Ovary (tissue), 10 donors: ENCODE results near the gene ALDOA. TPM values are rescaled to one million over a fixed set of nuclear protein-coding genes. Genes with fewer than 3 reads are reported as not detected.
A peak's percentile ranks its signal among the peaks of the same experiment; 100 is the strongest.
"Not testable (repeated sequence)": the region's sequence is repeated elsewhere in the genome, so short reads cannot be mapped to it uniquely, and the experiment has no call there.

Experiments used
- DNase-seq, 5 donors: peaks; one replicate each; pipeline ENCODE4 v3.0.0-alpha.2; 2019 to 2020
- H3K27ac ChIP-seq, 2 donors: fragments of 200-600 bp; one replicate each; pipeline versions ENCODE4 v1.5.1 to v1.8.0; 2019 to 2022
- H3K27me3 ChIP-seq: fragments of 200-600 bp; one replicate; pipeline ENCODE4 v1.8.0; 2022
- H3K36me3 ChIP-seq: fragments of 200-600 bp; sonication (generic); one replicate; pipeline ENCODE4 v1.5.1; 2019
- H3K4me1 ChIP-seq: one replicate; pipeline ENCODE4 v1.8.1; 2013; ENCODE audit warnings: mild to moderate bottlenecking, moderate library complexity; ENCODE audit not compliant: insufficient read depth
- H3K4me3 ChIP-seq: fragments of 200-600 bp; sonication (generic); one replicate; pipeline ENCODE4 v1.5.1; 2017
- H3K9me3 ChIP-seq, 2 donors: fragments of 200-600 bp in 1 of 2; sonication (generic) in 1 of 2; one replicate each; pipeline versions ENCODE4 v1.5.1 to v1.8.1; 2013 to 2019; ENCODE audit warnings: mild to moderate bottlenecking in 1 of 2, moderate library complexity in 1 of 2
- CTCF ChIP-seq, 3 donors: fragments of 450-650 bp in 2 of 3; fragments of 200-600 bp in 1 of 3; IDR thresholded peaks; one replicate each; pipeline versions ENCODE4 v1.5.1 to v1.8.0; 2016 to 2022; ENCODE audit warnings: antibody characterized with exemption in 3 of 3, mild to moderate bottlenecking in 1 of 3
- EP300 ChIP-seq: sonication (generic); formaldehyde crosslinking; IDR thresholded peaks from one replicate; pipeline ENCODE4 v1.6.1; 2017; ENCODE audit warnings: antibody characterized with exemption
- POLR2A ChIP-seq: fragments of 450-650 bp; IDR thresholded peaks from one replicate; pipeline ENCODE4 v1.6.1; 2017; ENCODE audit warnings: antibody characterized with exemption, mild to moderate bottlenecking, moderate library complexity
- WGBS, 3 donors: extraction: QIAGEN DNeasy Blood & Tissue Kit in 1 of 3; methylation state at CpG; one replicate each; pipeline versions ENCODE4 v1.1.5 to v1.1.7; 2013 to 2017; 5-methylcytosine and 5-hydroxymethylcytosine counted together
- intact Hi-C, 4 donors: fragments of 100-400 bp; cut with DNase I; formaldehyde crosslinking; loops; one replicate each; pipeline versions ENCODE4 v1.11.0 to v1.15.1; 2022 to 2023
- long read RNA-seq, 3 donors: library from polyadenylated mRNA in 2 of 3; unstranded in 2 of 3; transcript quantifications; one replicate each; pipeline ENCODE4 v2.0.0 and lab custom pipeline, GENCODE V29; 2021 to 2026
- polyA plus RNA-seq, 2 donors: library from polyadenylated mRNA; stranded (reverse); fragments of 200-250 nt in 1 of 2; fragments of 350-450 nt in 1 of 2; fragmentation: Illumina TruSeq in 1 of 2; extraction: RNeasy Lipid Tissue Mini Kit (QIAGEN cat#74804) in 1 of 2; gene quantifications; one replicate each; pipeline ENCODE4 v1.2.3, GENCODE V29; 2013 to 2014
- total RNA-seq, 7 donors: library from RNA; depleted of rRNA in 2 of 7; stranded (reverse); fragments of >200 nt in 2 of 7; fragmentation: NEBNext Ultra II Directional in 3 of 7; extraction: Animal tissue kit (Norgen Biotek cat#: 25700) in 3 of 7; gene quantifications; one replicate each; pipeline versions ENCODE4 v1.1.0 to v1.2.4, GENCODE V29; 2016 to 2023
- donor health status: DM: no; HTN: no; CAD: no; lungs with moderate emphysema.
- donor health status: DM: no; HTN: no; CAD: no.
- donor health status: Bipolar disorder and iron deficiency.
- donor health status: DM: yes; HTN: yes; CAD: no.
- donor health status: DM: no; HTN: no; CAD: no.
- donor health status: DM: yes; HTN: yes; CAD: no.

The ALDOA gene
- total RNA-seq (1,000 to 10,000 TPM in 1 of 7 donors, 100 to 1,000 TPM in 6; 395 to 1,259 (median 847) TPM), polyA plus RNA-seq (100 to 1,000 TPM; 252 to 522 TPM)
- long read RNA-seq, donor 1, transcript ALDOA-209 (9 exons, 1,579 nt) = major isoform, 3,733 of 4,173 reads
- long read RNA-seq, donor 1, transcript ALDOA-206 (9 exons, 1,550 nt) = minor isoform, 396 of 4,173 reads
- long read RNA-seq, donor 1, transcript ALDOA-202 (9 exons, 1,603 nt) = minor isoform, 23 of 4,173 reads
- long read RNA-seq, donor 1, partial matches to known transcripts = 4 of 4,173 reads
- long read RNA-seq, donor 1, other reads (novel, unspliced or antisense) = 8 of 4,173 reads
- long read RNA-seq, donor 2, transcript ALDOA-209 (9 exons, 1,579 nt) = major isoform, 270 of 315 reads
- long read RNA-seq, donor 2, transcript ALDOA-206 (9 exons, 1,550 nt) = minor isoform, 17 of 315 reads
- long read RNA-seq, donor 2, transcript ALDOA-219 (8 exons, 1,499 nt) = minor isoform, 7 of 315 reads
- long read RNA-seq, donor 2, partial matches to known transcripts = 14 of 315 reads
- long read RNA-seq, donor 2, other reads (novel, unspliced or antisense) = 0 of 315 reads
- long read RNA-seq, donor 3, transcript ALDOA-206 (9 exons, 1,550 nt) = minor isoform, 94 of 1,358 reads
- long read RNA-seq, donor 3, transcript ALDOA-209 (9 exons, 1,579 nt) = major isoform, 1,157 of 1,358 reads
- long read RNA-seq, donor 3, partial matches to known transcripts = 85 of 1,358 reads
- long read RNA-seq, donor 3, other reads (novel, unspliced or antisense) = 10 of 1,358 reads

- Histone ChIP-seq H3K27ac (peak within 1 kb of the TSS; percentile 91 to 99), H3K4me1 (peaks cover 21% of the 10 kb centered on the region), H3K27me3 (no peaks in the 10 kb centered on the region), H3K36me3 (no peaks in the 10 kb centered on the region), H3K9me3 (no peaks in the 10 kb centered on the region), H3K4me3 (peak within 1 kb of the TSS; percentile 97)
- WGBS, 3 donors = 0% methylated on average over 64 to 99 of the region's 99 CpGs
- TF ChIP-seq EP300 (peak; percentile 65), CTCF (IDR thresholded peaks at IDR 0.05) (peak in 2 of 3 donors; percentile 32 to 38), POLR2A (peak; percentile 91)
- DNase-seq = peak; percentile 98
- intact Hi-C loops = loop anchor here in 2 of 4 donors (2.0 to 10.0 kb wide), 2 partner anchors 27 to 339 kb away; partner anchors contain the start of gene ZNF771 (in 1 of the 2)
These were observed at the start of gene ALDOA for GRCh38 chr16:30065102-30065942. TSS of gene ALDOA (plus strand) at chr16:30065760. CDS start at chr16:30066898, 1,138 bp downstream.

DNA sequence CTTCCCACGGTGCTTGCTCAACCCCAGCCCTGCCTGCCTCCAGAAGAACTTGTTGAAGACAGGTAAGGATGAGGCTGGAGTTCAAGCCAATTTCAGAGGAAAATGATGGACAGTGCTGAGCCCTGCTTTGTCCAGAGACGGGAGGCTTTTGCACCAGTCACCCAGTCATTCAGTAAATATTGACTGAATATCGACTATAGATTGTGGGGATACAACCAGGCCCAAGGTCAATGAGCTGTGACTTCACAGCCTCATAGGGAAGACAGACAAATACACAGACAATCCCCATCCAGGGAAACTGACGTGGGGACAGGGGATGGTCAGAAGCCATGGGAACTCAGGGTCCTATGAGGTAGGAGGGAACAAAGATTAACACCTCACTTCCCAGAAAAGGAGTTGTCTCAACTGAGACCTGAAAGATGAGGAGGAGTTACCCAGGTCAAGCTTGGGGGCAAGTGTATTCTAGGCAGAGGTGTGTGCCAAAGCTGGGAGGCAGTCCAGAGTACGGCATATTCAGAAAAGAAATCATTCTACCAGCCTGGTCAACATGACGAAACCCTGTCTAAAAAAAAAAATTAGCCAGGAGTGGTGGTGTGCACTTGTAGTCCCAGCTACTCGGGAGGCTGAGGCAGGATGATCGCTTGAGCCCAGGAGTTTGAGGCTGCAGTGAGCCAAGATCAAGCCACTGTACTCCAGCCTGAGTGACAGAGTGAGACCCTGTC lies 48.8 kb upstream of the ALDOA start:
- WGBS, 3 donors = 60 to 69% (median 63%) methylated on average over 8 of the region's 8 CpGs
- H3K9me3 ChIP-seq = no peaks in the 10 kb centered on the region
- H3K4me1 ChIP-seq = no peaks in the 10 kb centered on the region
- no peak for DNase-seq
- intact Hi-C loops = loop anchor here in 1 of 4 donors (10.0 kb wide), 1 partner anchor 132 kb away; no protein-coding TSS in a partner anchor
- H3K27me3 ChIP-seq = no peaks in the 10 kb centered on the region
- no peak overlapping the region for H3K27ac ChIP-seq
- TF ChIP-seq CTCF (IDR thresholded peaks at IDR 0.05) (no peak), EP300 (no peak), POLR2A (no peak)
- H3K36me3 ChIP-seq = no peaks in the 10 kb centered on the region
- no peak overlapping the region for H3K4me3 ChIP-seq

GRCh38 chr16:30017277-30017656 lies 48.3 kb upstream of the ALDOA start:
- no peaks in the 10 kb centered on the region for H3K9me3 ChIP-seq
- intact Hi-C loops = loop anchor here in 1 of 4 donors (10.0 kb wide), 1 partner anchor 132 kb away; no protein-coding TSS in a partner anchor
- no peak for TF ChIP-seq EP300
- no peak for TF ChIP-seq CTCF (IDR thresholded peaks at IDR 0.05)
- no peak for TF ChIP-seq POLR2A
- H3K27me3 ChIP-seq = no peaks in the 10 kb centered on the region
- DNase-seq = no peak
- H3K4me3 ChIP-seq = no peak overlapping the region
- no peak overlapping the region for H3K27ac ChIP-seq
- H3K4me1 ChIP-seq = no peaks in the 10 kb centered on the region
- WGBS, 3 donors = 95 to 99% (median 97%) methylated on average over 2 of the region's 2 CpGs
- no peaks in the 10 kb centered on the region for H3K36me3 ChIP-seq

GRCh38 chr16:30017937-30018336 lies 47.6 kb upstream of the ALDOA start:
- H3K4me3 ChIP-seq, DNase-seq, H3K9me3 ChIP-seq, H3K4me1 ChIP-seq, H3K27ac ChIP-seq, H3K36me3 ChIP-seq, H3K27me3 ChIP-seq: not testable (repeated sequence)
- 87 to 91% (median 88%) methylated on average over 4 of the region's 4 CpGs for WGBS, 3 donors
- intact Hi-C loops = loop anchor here in 1 of 4 donors (10.0 kb wide), 1 partner anchor 133 kb away; no protein-coding TSS in a partner anchor
